ENCODE measurements around the gene PLXDC1.
"Not testable (repeated sequence)": the region's sequence is repeated elsewhere in the genome, so short reads cannot be mapped to it uniquely, and the experiment has no call there.

The PLXDC1 gene

DNA sequence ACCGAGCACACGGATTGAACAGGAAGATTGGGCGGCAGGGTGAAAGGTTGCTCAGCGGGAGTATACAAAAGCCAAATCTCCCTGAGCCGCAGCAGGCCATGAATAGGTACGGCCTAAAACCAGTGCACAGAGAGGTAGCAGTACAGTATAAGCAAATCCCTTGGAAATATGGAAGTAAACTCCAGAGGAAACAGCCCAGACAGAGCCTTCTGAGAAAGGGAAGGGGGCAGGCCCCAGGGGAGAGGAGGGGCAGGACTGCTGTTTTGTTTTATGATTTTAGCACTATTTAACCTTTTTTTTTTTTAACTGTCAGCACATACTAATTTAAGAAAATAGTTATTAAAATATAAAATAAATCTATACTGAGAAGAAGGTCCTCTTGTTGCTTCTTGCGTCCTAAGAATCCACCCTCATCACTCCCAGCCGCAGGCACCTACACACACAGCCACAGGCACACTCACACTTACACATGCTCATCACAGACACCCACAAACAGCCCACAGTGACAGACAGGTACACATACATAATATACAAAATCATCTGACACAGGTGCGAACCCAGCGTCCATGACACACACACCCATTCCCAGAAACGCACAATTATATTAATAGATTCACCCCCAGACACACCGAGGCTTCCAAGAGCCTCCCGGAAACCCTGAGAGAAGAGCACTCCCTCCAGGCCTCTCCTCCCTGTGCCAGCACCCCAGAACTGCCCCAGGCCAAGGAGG is 12.8 kb downstream of the PLXDC1 start:
- no peak overlapping the region for H3K27ac ChIP-seq (ENCODE audit: low read depth, low read length)
- H3K4me3 ChIP-seq (ENCODE audit: low read depth in 1 of 2, low read length in 2 of 2) = no peak overlapping the region
- no peak overlapping the region for H3K9ac ChIP-seq (ENCODE audit: low read length)
- no peaks in the 10 kb centered on the region for H3K9me3 ChIP-seq (ENCODE audit: low read length)
- H3K4me1 ChIP-seq (ENCODE audit: insufficient read depth, low read length) = peaks cover 5% of the 10 kb centered on the region
- H3K27me3 ChIP-seq (ENCODE audit: control insufficient read depth in 1 of 2, insufficient read depth in 2 of 2, low read length in 2 of 2) = no peaks in the 10 kb centered on the region
- H3K36me3 ChIP-seq (ENCODE audit: insufficient read depth, low read length) = no peaks in the 10 kb centered on the region

DNA sequence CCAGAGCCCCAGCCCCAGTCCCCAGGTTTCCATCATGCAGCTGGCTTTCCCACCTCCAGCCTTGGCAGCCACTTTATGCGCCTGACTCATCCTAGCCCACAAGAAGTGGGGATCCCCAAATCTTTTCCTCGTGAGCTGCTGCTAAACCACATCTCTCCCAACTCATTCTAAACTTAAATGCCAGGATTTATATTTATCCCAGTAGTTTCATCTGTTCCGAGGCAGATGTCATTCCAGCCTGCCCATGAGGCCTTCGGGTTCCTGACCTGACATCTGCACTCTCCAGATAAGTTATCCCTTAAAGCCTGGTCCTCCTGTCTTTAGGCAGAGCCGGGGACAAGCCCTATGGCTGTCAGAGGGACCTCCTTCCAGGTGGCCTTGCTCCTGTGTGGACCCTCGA is 16.6 kb downstream of the PLXDC1 start:
- H3K4me1 ChIP-seq (ENCODE audit: insufficient read depth, low read length) = no peaks in the 10 kb centered on the region
- H3K9me3 ChIP-seq (ENCODE audit: low read length) = no peaks in the 10 kb centered on the region
- H3K27me3 ChIP-seq (ENCODE audit: control insufficient read depth in 1 of 2, insufficient read depth in 2 of 2, low read length in 2 of 2) = no peaks in the 10 kb centered on the region
- H3K4me3 ChIP-seq (ENCODE audit: low read depth in 1 of 2, low read length in 2 of 2) = no peak overlapping the region
- no peak overlapping the region for H3K9ac ChIP-seq (ENCODE audit: low read length)
- H3K27ac ChIP-seq (ENCODE audit: low read depth, low read length) = no peak overlapping the region
- no peaks in the 10 kb centered on the region for H3K36me3 ChIP-seq (ENCODE audit: insufficient read depth, low read length)

GRCh38 chr17:39132192-39132610 is 19.2 kb downstream of the PLXDC1 start:
- Histone ChIP-seq H3K4me3 (ENCODE audit: low read depth in 1 of 2, low read length in 2 of 2) (no peak overlapping the region), H3K27ac (ENCODE audit: low read depth, low read length) (no peak overlapping the region), H3K9ac (ENCODE audit: low read length) (no peak overlapping the region), H3K27me3 (ENCODE audit: control insufficient read depth in 1 of 2, insufficient read depth in 2 of 2, low read length in 2 of 2) (no peaks in the 10 kb centered on the region), H3K9me3 (ENCODE audit: low read length) (no peaks in the 10 kb centered on the region), H3K36me3 (ENCODE audit: insufficient read depth, low read length) (no peaks in the 10 kb centered on the region), H3K4me1 (ENCODE audit: insufficient read depth, low read length) (no peaks in the 10 kb centered on the region)

GRCh38 chr17:39131616-39132015 is 19.8 kb downstream of the PLXDC1 start:
- Histone ChIP-seq H3K4me1 (ENCODE audit: insufficient read depth, low read length) (no peaks in the 10 kb centered on the region), H3K27ac (ENCODE audit: low read depth, low read length) (no peak overlapping the region), H3K36me3 (ENCODE audit: insufficient read depth, low read length) (no peaks in the 10 kb centered on the region), H3K4me3 (ENCODE audit: low read depth in 1 of 2, low read length in 2 of 2) (no peak overlapping the region), H3K27me3 (ENCODE audit: control insufficient read depth in 1 of 2, insufficient read depth in 2 of 2, low read length in 2 of 2) (no peaks in the 10 kb centered on the region), H3K9ac (ENCODE audit: low read length) (no peak overlapping the region), H3K9me3 (ENCODE audit: low read length) (no peaks in the 10 kb centered on the region)

DNA sequence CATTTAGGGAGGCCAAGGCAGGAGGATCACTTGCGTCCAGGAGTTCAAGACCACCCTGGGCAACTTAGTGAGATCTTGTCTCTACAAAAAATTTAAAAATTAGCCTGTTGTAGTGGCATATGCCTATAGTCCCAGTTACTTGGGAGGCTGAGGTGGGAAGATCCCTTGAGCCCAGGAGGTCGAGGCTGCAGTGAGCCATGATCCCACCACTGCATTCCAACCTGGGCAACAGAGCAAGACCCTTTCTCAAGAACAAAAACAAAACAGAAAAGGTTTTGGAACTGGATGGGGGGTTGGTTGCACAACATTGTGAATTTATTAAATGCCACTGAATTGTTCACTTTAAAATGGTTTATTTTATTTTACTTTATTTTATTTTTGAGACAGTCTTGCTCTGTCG is 21.2 kb downstream of the PLXDC1 start:
- Histone ChIP-seq H3K9me3 (ENCODE audit: low read length) (no peaks in the 10 kb centered on the region), H3K27me3 (ENCODE audit: control insufficient read depth in 1 of 2, insufficient read depth in 2 of 2, low read length in 2 of 2) (no peaks in the 10 kb centered on the region), H3K4me1 (ENCODE audit: insufficient read depth, low read length) (no peaks in the 10 kb centered on the region), H3K4me3 (ENCODE audit: low read depth in 1 of 2, low read length in 2 of 2) (no peak overlapping the region), H3K9ac (ENCODE audit: low read length) (no peak overlapping the region), H3K36me3 (ENCODE audit: insufficient read depth, low read length) (no peaks in the 10 kb centered on the region), H3K27ac (ENCODE audit: low read depth, low read length) (no peak overlapping the region)

DNA sequence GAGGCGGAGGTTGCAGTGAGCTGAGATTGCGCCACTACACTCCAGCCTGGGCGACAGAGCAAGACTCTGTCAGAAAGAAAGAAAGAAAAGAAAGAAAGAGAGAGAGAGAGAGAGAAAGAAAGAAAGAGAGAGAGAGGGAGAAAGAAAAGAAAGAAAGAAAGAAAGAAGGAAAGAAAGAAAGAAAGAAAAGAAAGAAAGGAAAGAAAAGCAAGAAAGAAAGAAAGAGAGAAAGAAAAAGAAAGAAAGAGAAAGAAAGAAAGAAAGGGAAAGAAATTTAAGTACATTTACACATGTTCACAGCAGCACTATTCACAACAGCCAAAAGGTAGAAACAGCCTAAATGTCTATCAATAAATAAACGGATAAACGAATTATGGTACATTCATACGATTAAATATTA is 21.9 kb downstream of the PLXDC1 start:
- not testable (repeated sequence) for H3K4me3 ChIP-seq (ENCODE audit: low read depth in 1 of 2, low read length in 2 of 2); H3K27me3 ChIP-seq (ENCODE audit: control insufficient read depth in 1 of 2, insufficient read depth in 2 of 2, low read length in 2 of 2); H3K9me3 ChIP-seq (ENCODE audit: low read length); H3K36me3 ChIP-seq (ENCODE audit: insufficient read depth, low read length); H3K4me1 ChIP-seq (ENCODE audit: insufficient read depth, low read length); H3K27ac ChIP-seq (ENCODE audit: low read depth, low read length); H3K9ac ChIP-seq (ENCODE audit: low read length)

GRCh38 chr17:39126436-39126835 is 25.0 kb downstream of the PLXDC1 start:
- no peaks in the 10 kb centered on the region for H3K4me1 ChIP-seq (ENCODE audit: insufficient read depth, low read length)
- H3K27ac ChIP-seq (ENCODE audit: low read depth, low read length) = no peak overlapping the region
- H3K36me3 ChIP-seq (ENCODE audit: insufficient read depth, low read length) = no peaks in the 10 kb centered on the region
- H3K9me3 ChIP-seq (ENCODE audit: low read length) = no peaks in the 10 kb centered on the region
- H3K4me3 ChIP-seq (ENCODE audit: low read depth in 1 of 2, low read length in 2 of 2) = no peak overlapping the region
- no peak overlapping the region for H3K9ac ChIP-seq (ENCODE audit: low read length)
- no peaks in the 10 kb centered on the region for H3K27me3 ChIP-seq (ENCODE audit: control insufficient read depth in 1 of 2, insufficient read depth in 2 of 2, low read length in 2 of 2)

- Histone ChIP-seq H3K9ac (ENCODE audit: low read length) (no peak overlapping the region), H3K4me1 (ENCODE audit: insufficient read depth, low read length) (no peaks in the 10 kb centered on the region), H3K36me3 (ENCODE audit: insufficient read depth, low read length) (no peaks in the 10 kb centered on the region), H3K9me3 (ENCODE audit: low read length) (no peaks in the 10 kb centered on the region), H3K27ac (ENCODE audit: low read depth, low read length) (no peak overlapping the region), H3K27me3 (ENCODE audit: control insufficient read depth in 1 of 2, insufficient read depth in 2 of 2, low read length in 2 of 2) (no peaks in the 10 kb centered on the region), H3K4me3 (ENCODE audit: low read depth in 1 of 2, low read length in 2 of 2) (no peak overlapping the region)
Measured at GRCh38 chr17:39125143-39125875, 26.1 kb downstream of the PLXDC1 start.

- Histone ChIP-seq H3K27me3 (ENCODE audit: control insufficient read depth in 1 of 2, insufficient read depth in 2 of 2, low read length in 2 of 2) (no peaks in the 10 kb centered on the region), H3K9ac (ENCODE audit: low read length) (no peak overlapping the region), H3K4me3 (ENCODE audit: low read depth in 1 of 2, low read length in 2 of 2) (no peak overlapping the region), H3K27ac (ENCODE audit: low read depth, low read length) (no peak overlapping the region), H3K4me1 (ENCODE audit: insufficient read depth, low read length) (no peaks in the 10 kb centered on the region), H3K9me3 (ENCODE audit: low read length) (no peaks in the 10 kb centered on the region), H3K36me3 (ENCODE audit: insufficient read depth, low read length) (no peaks in the 10 kb centered on the region)
Measured at GRCh38 chr17:39123627-39124026, 27.8 kb downstream of the PLXDC1 start.

- Histone ChIP-seq H3K4me3 (ENCODE audit: low read depth in 1 of 2, low read length in 2 of 2) (no peak overlapping the region), H3K27me3 (ENCODE audit: control insufficient read depth in 1 of 2, insufficient read depth in 2 of 2, low read length in 2 of 2) (no peaks in the 10 kb centered on the region), H3K4me1 (ENCODE audit: insufficient read depth, low read length) (no peaks in the 10 kb centered on the region), H3K27ac (ENCODE audit: low read depth, low read length) (no peak overlapping the region), H3K36me3 (ENCODE audit: insufficient read depth, low read length) (no peaks in the 10 kb centered on the region), H3K9ac (ENCODE audit: low read length) (no peak overlapping the region), H3K9me3 (ENCODE audit: low read length) (no peaks in the 10 kb centered on the region)
Measured at GRCh38 chr17:39122991-39123390, 28.4 kb downstream of the PLXDC1 start.

GRCh38 chr17:39121919-39122318 is 29.5 kb downstream of the PLXDC1 start:
- H3K4me3 ChIP-seq (ENCODE audit: low read depth in 1 of 2, low read length in 2 of 2); H3K9me3 ChIP-seq (ENCODE audit: low read length); H3K27ac ChIP-seq (ENCODE audit: low read depth, low read length); H3K27me3 ChIP-seq (ENCODE audit: control insufficient read depth in 1 of 2, insufficient read depth in 2 of 2, low read length in 2 of 2); H3K4me1 ChIP-seq (ENCODE audit: insufficient read depth, low read length); H3K9ac ChIP-seq (ENCODE audit: low read length); H3K36me3 ChIP-seq (ENCODE audit: insufficient read depth, low read length): not testable (repeated sequence)

Measured in muscle layer of colon (tissue), 2 donors.